NOMO-1 (cell line): ENCODE measurements around the gene SLCO4C1.
A peak's percentile ranks its signal among the peaks of the same experiment; 100 is the strongest.

Source experiments
- DNase-seq, 2 experiments: peaks; one replicate each; lab custom pipeline; 2025; ENCODE audit not compliant: unreplicated experiment in 2 of 2; lab: John Stamatoyannopoulos, UW

Gene SLCO4C1

GRCh38 chr5:102296178-102296817, at the start of gene SLCO4C1:
TSS of gene SLCO4C1 (minus strand) at chr5:102296284. CDS start at chr5:102296262, 22 bp downstream.
- DNase-seq = peak; percentile 86 to 92

GRCh38 chr5:102341681-102342288, 45.7 kb upstream of the SLCO4C1 start:
- DNase-seq = no peak

DNA sequence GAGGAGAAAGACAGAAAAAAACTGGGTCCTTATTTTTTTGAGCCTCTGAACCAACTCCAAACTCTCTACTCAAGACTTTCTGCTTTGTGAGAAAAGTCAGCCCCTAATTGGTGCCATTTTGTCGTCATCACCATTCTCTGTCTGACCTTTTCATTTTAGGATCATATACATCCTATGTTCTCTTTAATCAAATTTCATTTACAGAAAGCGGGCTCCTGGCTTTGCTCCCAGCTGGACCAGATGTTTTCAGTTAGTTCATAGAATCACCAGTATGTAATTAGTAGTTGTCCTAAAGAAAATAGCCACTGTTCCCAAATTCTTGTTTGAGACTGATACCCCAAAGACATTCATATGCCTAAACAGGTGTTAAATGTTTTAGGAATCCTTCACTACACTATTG, 28.6 kb upstream of the SLCO4C1 start:
- no peak for DNase-seq

- peak; percentile 28 to 29 for DNase-seq
These were observed 22.7 kb upstream of the SLCO4C1 start for GRCh38 chr5:102318801-102319200.

DNA sequence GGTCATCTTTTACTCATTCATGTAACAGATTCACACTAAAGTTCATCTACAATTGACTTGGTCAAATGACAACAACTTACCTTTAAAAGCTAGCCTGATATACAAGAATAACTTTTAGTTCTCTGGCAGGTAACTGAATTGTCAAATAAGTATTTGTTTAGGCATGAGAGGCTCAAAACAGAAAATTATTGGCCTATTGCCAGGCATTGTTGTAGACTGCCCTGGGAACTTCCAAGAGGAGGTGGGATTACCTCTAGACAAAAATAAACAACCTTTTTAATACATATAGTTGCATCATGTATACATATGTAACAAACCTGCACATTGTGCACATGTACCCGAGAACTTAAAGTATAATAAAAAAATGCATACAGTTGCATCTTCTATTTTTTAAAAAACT, 18.2 kb upstream of the SLCO4C1 start:
- DNase-seq = no peak

- no peak for DNase-seq
These were observed 17.8 kb upstream of the SLCO4C1 start for GRCh38 chr5:102313912-102314311.

DNA sequence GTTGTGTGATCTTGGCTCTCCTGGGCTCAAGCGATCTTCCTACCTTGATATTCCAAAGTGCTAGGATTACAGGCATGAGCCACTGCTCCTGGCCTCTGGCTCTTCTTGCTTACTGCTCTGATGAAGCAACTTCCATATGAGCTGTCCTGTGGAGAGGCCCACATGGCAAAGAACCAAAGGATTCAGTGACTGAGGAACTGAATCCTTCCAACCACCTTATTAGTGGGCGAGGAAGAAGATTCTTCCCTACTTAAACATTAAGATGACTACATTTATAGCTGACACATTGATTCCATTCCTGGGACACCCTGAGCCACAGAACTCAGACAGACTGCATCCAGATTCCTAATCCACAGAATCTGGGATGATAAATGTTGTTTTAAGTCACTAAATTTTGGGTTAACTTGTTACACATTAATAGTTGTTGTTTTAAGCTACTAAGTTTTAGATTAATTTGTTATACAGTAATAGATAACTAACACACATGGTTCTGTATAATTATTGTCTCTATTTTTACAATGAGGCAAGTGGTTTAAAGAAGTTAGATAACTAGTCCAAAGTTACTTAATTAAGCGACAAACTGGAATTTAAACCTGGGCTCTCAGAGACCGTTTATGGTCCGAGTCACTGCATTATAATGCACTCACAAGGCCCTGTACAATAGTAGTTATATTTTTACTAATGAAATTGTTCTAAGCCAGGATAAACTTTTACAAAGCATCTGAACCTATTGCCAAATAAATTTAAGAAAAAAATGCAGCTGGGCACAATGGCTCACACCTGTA, 16.7 kb upstream of the SLCO4C1 start:
- DNase-seq = no peak

GRCh38 chr5:102309586-102309985, 13.5 kb upstream of the SLCO4C1 start:
- no peak for DNase-seq

DNA sequence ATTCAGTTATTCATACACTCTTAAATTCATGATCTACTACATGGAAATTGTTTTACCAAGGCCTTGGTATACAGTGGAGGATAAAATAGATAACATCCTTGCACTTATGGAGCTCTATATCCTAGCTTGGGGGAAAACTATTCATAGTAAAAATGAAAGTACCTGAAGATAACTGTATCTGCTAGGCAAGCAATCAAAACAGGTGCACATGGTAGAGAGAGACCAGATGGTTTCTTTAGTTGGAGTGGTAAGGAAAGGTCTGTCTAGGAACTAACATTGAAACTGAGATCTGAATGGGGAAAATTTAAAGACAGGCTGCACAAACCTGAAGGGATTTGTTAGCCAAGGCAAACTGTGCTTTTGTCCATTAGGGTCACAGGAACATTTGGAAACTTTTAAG, 11.1 kb upstream of the SLCO4C1 start:
- no peak for DNase-seq

DNA sequence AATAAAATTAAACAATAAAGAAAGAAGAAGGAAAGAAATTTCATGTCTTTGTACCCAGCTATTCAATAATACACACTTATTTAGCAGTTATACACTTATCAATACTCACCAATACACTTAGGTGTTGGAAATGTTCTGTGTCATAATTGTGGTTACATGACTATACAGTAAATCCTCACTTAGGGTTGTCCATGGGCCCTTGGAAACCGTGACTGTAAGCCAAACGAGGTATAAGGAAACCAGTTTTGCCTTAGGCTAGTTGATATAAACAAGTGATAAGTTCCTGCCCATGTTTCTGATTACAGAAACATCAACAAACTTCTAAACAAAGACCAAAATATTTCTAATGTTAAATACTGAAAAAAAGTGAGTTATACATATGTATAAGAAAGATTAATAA, 10.0 kb upstream of the SLCO4C1 start:
- DNase-seq = no peak

- peak; percentile 22 to 45 for DNase-seq
These were observed 428 bp downstream of the SLCO4C1 start for GRCh38 chr5:102295534-102296177.

DNA sequence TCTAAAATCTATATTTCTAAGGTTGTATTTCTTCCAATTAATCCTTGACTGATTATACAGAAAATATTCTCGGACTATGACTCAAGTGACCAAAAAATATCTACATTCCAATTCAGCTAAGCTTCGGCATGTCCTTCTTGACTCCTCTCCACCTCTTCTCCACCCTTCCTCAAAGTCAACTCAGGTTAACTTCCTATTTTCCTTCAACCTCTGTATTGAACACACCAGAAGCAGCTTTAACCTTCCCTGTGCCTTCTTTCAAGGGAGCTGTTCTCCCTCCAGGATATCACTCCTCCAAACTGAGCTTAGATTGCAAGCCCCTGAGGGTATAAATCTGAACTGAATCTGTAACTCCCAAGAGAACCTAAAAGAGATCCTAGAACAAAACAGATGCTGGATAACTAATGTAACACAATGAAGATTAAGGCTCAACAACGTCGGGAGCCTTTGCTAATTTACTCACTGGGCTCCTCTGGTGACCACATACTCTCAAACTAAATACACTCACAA, 1.1 kb downstream of the SLCO4C1 start:
- DNase-seq = peak in 1 of 2 experiments; percentile 50

DNA sequence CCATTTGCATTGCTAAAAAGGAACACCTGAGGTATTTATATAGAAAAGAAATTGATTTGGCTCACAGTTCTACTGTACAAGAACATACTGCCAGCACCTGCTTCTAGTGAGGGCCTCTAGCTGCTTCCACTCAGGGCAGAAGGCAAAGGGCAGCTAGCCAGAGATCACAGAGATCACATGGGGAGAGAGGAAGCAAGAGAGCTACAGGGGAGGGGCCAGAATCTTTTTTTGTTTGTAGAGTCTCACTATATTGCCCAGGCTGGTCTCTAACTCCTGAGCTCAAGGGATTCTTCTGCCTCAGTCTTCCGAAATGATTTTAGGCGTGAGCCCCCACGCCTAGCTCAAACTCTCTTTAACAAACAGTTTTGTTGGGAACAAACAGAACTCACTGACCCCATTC, 6.1 kb downstream of the SLCO4C1 start:
- no peak for DNase-seq

DNA sequence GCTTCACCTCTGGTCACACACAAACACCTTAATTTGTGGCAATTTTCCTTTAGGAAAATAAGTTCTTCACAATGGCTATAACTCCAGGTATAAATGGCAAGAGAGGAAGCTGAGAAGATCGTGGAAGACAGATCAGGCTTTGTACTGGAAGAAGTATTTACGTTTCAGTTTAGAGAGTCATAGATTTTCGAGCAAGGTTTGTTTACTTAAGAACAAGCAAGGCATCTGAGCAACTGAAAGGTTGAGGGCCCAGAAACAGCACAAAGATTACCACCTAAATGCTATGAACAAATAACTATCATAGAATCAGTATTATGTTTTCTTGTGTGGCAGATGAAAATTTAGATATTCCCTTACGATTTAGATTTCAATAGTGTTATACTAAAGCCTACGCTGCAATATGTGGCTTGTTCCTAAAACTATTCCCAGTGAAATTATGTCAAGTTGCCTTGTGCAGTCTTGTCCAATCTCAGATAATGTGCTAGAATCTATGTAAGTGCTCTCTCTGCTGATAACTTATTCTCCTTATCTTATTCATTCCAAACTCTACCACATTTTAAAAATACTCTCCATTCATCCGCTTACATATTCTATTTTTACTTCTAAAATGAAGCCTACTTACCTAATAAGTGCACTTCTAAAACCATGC, 6.7 kb downstream of the SLCO4C1 start:
- DNase-seq = no peak

DNA sequence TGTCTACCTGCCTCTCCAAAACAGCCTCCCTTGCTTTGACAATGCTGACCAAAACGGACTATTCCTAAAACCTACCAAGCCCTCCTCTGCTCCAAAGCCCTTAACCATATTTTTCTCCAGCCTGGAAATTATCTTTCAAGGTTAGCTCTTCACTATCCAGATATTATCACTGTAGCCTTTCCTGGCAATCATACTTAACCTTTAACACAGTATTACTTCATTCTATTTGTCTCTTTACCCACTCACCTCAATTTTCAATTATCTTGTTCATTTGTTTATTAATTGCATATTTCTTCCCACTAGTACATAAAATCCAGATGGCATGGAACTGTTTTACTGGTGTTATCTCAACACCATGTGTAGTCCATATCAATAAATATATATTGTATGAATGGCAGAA, 7.5 kb downstream of the SLCO4C1 start:
- DNase-seq = no peak

- DNase-seq = peak; percentile 13 to 83
These were observed 9.6 kb downstream of the SLCO4C1 start for GRCh38 chr5:102286476-102286875.

GRCh38 chr5:102283102-102283797, 12.8 kb downstream of the SLCO4C1 start:
- peak; percentile 64 to 84 for DNase-seq

GRCh38 chr5:102279711-102280110, 16.4 kb downstream of the SLCO4C1 start:
- DNase-seq = peak in 1 of 2 experiments; percentile 37

- peak; percentile 19 to 65 for DNase-seq
These were observed 17.9 kb downstream of the SLCO4C1 start for GRCh38 chr5:102278231-102278630.

DNA sequence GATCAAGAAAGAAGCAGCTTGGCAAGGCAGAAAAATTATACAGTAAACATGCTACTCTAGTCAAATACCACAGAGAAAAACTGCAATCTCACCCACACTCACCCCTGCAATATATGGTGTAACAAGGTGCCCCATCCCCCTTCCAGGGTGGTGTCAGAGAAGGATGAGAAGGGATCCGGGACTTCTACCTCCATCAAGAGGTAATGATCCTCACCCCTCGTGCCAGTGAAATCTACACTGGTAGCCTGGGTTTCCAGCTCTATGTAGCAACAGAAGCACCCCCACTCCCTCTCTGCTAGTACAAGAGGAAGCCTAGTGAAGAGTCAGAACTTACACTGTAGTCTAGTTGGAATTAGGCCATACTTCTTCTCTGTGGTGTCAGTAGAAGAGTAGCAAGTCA, 18.9 kb downstream of the SLCO4C1 start:
- DNase-seq = peak; percentile 53 to 68
